Measurements from ENCODE around the gene SLC19A3. TPM values are rescaled to one million over a fixed set of nuclear protein-coding genes. Genes with fewer than 3 reads are reported as not detected.
"Not testable (repeated sequence)": the region's sequence is repeated elsewhere in the genome, so short reads cannot be mapped to it uniquely, and the experiment has no call there.

Gene SLC19A3
- total RNA-seq, 2 donors from 2014 or later, result 14.2 to 40.4 TPM

DNA sequence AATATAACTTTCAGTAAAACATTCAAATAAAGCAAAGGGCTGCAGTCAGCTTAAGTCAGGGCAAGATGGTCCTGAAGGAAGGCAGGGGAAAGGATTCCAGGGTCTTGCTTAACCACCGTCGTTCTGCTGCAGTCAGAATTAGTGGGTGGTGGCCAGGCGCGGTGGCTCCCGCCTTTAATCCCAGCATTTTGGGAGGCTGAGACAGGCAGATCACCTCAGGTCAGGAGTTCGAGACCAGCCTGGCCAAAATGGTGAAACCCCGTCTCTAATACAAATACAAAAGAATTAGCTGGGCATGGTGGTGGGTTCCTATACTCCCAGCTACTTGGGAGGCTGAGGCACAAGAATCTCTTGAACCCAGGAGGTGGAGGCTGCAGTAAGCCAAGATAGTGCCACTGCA, 6.8 kb downstream of the SLC19A3 start:
- DNase-seq, result no peak
- intact Hi-C loops (cut with DNase I), result no loop called here
- ATAC-seq, result no peak

DNA sequence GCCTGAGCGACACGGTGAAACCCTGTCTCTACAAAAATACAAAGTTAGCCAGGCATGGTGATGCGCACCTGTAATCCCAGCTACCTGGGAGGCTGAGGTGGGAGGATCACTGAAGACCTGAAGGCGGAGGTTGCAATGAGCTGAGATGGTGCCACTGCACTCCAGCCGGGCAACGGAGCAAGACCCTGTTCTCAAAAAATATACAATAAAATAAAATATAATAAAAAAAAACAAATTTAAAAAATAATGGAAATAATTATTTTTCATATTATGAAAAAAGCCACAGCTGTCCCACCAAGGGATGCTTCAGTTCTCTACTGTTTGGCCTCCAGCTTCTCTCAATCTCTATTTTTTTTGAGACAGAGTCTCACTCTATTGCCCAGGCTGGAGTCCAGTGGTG, 10.4 kb downstream of the SLC19A3 start:
- ATAC-seq (no peak), DNase-seq (no peak)
- intact Hi-C loops (cut with DNase I), result no loop called here

- intact Hi-C loops (cut with DNase I), result no loop called here
- DNase-seq, result no peak
- ATAC-seq, result no peak
Measured at GRCh38 chr2:227706859-227707258, 11.0 kb downstream of the SLC19A3 start.

DNA sequence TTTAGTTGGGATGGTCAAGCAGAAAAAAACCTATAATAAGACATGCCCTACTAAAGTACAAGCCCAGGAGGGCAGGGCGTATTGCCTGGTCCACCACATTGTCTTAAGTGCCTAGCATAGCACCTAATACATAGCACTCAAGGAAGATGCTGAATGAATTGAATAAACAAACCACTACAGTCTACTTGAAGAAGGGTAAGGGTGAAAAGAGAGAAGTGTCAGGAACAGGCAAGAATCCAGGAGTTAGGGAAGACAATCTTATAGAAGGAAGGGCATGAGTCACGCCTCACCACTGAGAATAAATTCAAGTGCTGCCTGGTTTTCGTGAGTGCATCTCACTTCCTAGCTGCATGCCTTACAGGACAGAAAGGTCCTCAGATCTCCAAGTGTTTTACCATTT, 13.9 kb downstream of the SLC19A3 start:
- intact Hi-C loops (cut with DNase I), result no loop called here
- ATAC-seq (peak; percentile 44 to 78), DNase-seq (no peak)

DNA sequence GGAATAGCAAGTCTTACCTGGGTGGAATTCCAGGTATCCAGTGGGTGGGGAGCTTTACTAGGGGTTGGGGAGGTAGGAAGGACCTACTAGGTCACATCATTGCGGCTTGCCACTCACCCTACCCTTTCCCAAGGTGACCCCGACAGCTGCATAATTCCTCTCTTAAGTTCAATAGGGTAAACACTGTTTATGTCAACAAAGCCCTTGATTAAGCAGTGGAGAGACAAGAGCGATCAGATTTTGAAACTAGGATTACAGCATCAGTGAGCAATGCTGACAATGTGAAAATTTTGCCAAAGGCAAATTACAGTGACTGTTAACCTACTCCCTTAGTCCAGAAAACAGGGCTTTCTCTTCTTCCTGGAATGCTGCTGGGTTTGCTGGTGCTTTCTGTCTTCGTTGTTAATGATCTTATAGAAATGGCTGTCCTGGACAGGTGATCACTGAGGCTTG, 14.5 kb downstream of the SLC19A3 start:
- ATAC-seq, result peak; percentile 67 to 88
- no peak for DNase-seq
- intact Hi-C loops (cut with DNase I), result no loop called here

DNA sequence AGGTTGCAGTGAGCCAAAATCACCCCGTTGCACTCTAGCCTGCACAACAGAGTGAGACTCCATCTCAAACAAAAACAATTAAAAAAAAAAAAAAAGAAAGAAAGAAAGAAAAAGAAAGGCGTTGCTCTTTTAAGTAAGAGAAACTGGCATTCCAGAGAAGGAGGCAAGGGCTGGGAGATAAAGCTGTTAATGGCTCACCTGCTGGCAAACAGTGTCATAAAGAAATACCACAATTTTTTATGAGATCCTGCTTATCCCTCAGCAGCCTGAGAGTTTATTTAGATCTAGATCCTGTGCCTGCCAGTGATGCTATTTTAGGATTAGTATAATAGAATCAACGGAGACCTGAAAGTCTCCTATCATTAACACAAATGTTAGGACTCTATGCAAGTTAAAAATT, 16.3 kb downstream of the SLC19A3 start:
- DNase-seq (no peak), ATAC-seq (no peak)
- intact Hi-C loops (cut with DNase I), result no loop called here

DNA sequence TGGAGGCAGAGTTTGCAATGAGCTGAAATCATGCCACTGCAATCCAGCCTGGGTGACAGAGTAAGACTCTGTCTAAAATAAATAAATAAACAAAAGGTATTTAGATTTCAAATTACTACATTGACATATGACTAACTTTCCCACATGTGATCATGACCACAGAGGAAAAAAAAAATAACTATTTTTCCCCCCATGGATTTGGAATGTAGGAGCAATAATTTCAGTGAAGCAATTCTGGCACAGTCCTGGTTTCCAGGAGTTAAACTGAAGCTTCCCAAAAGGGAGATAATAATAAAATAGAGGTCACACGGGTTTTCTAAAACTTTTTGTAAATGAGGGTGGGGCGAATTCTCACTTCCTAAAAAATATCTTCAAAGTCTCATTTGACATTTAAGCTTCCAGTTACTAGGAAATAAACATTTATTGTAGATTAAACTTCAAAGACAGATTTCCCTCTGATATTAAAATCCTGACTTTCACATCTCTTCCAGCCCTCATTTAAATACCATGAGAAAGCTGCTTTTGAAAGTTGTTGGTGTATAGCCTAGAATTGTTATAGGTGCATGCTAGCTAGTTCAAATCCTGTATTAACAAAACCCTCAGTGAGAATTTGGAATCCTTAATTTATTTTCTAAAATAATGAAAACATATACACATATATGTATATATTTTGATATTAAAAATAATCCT, 20.7 kb downstream of the SLC19A3 start:
- ATAC-seq (no peak), DNase-seq (no peak)
- intact Hi-C loops (cut with DNase I), result no loop called here

GRCh38 chr2:227687189-227687588, 30.6 kb downstream of the SLC19A3 start:
- DNase-seq (no peak), ATAC-seq (no peak)
- intact Hi-C loops (cut with DNase I), result no loop called here

GRCh38 chr2:227684258-227684657, 33.6 kb downstream of the SLC19A3 start:
- intact Hi-C loops (cut with DNase I), result no loop called here
- no peak for ATAC-seq

GRCh38 chr2:227677928-227678327, 39.9 kb downstream of the SLC19A3 start:
- intact Hi-C loops (cut with DNase I), result loop anchor here in 1 of 2 donors (10.0 kb wide), 1 partner anchor 77 kb away; no protein-coding TSS in a partner anchor
- DNase-seq (no peak), ATAC-seq (no peak)

More at GRCh38 chr2:227684258-227684657, 33.6 kb downstream of the SLC19A3 start:
- no peak for DNase-seq

- ATAC-seq (peak in 1 of 2 donors; percentile 61), DNase-seq (no peak)
- intact Hi-C loops (cut with DNase I), result loop anchor here in 1 of 2 donors (10.0 kb wide), 1 partner anchor 80 kb away; no protein-coding TSS in a partner anchor
Measured at GRCh38 chr2:227674485-227674884, 43.3 kb downstream of the SLC19A3 start.

- ATAC-seq, DNase-seq: not testable (repeated sequence)
- intact Hi-C loops (cut with DNase I), result loop anchor here in 1 of 2 donors (10.0 kb wide), 1 partner anchor 81 kb away; no protein-coding TSS in a partner anchor
Measured at GRCh38 chr2:227673620-227674019, 44.2 kb downstream of the SLC19A3 start.

DNA sequence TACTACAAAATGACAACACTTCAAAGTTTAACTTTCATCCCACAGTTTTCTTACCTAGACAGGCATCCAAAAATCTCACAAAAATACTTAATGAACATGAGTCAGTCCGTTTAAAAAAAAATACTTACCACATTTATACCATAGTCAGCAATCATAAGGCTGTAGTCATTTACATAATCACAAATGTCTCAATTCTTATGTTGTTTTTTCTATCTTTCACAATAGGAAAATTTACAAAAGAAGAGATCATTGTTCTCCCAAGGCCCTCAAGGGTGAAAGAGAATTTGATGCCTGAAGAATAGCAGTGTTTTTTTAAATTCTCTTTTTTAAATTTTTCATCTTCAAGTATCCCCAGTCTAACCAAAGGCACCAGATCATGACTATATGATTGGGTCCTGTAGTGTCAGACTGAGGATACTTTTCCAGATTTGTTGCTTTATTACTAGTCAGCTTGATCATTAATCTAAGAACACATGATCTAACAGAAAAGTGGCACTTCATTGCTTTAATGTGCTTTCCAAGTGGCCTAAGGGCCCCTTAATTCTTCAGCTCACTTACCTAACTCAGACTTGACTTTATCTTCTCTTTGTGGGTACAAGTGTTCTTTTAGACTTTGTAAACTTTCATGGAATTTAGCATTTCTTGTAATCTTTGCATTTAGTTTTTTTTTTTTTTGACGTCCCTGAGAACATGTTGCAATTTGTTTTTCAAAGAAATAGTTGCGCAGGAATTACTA, 46.5 kb downstream of the SLC19A3 start:
- intact Hi-C loops (cut with DNase I), result loop anchor here in 1 of 2 donors (10.0 kb wide), 1 partner anchor 83 kb away; no protein-coding TSS in a partner anchor
- DNase-seq, result no peak
- ATAC-seq, result no peak

GRCh38 chr2:227666631-227667170, 51.1 kb downstream of the SLC19A3 start, which contains the start of gene SCYGR5:
Gene SCYGR5, plus strand, starts transcription at chr2:227666804. Its CDS starts 0 bp downstream, at chr2:227666804.
- DNase-seq; intact Hi-C loops (cut with DNase I); ATAC-seq: not testable (repeated sequence)

DNA sequence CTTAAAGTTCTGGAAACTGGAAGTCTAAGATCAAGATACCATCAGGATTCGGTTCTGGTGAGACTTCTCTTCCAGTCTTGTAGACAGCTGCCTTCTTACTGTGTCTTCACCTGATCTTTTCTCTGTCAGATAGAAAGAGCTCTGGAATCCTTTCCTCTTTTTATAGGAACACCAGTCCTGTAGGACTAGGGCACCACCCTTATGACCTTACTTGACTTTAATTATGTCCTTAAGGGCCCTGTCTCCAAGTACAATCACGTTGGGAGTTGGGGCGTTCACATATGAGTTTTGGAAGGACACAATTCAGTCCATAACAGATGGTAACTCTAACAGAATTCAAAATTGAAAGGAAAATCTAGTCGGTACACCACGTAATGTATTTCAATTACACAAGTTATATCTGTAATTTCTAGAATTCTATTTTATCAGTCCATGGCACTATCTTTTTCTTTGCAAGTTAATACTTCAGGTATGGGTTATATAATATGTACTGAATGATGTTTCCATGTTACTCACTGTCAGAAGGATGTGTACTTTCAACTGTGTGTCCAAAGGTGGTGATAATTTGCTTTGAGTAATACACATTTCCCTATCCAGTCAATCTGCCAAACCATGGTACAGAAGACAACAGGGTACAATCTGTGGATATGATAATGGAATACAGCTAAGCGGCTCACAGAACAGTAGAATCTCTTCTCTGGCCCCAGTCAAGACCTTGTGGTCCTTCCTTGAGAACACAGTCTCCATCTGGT, 52.5 kb downstream of the SLC19A3 start:
- no peak for DNase-seq
- no peak for ATAC-seq
- intact Hi-C loops (cut with DNase I), result no loop called here

GRCh38 chr2:227661827-227662226, 56.0 kb downstream of the SLC19A3 start:
- no peak for DNase-seq
- ATAC-seq, result no peak
- intact Hi-C loops (cut with DNase I), result loop anchor here in 1 of 2 donors (5.0 kb wide), 1 partner anchor 105 kb away; no protein-coding TSS in a partner anchor

DNA sequence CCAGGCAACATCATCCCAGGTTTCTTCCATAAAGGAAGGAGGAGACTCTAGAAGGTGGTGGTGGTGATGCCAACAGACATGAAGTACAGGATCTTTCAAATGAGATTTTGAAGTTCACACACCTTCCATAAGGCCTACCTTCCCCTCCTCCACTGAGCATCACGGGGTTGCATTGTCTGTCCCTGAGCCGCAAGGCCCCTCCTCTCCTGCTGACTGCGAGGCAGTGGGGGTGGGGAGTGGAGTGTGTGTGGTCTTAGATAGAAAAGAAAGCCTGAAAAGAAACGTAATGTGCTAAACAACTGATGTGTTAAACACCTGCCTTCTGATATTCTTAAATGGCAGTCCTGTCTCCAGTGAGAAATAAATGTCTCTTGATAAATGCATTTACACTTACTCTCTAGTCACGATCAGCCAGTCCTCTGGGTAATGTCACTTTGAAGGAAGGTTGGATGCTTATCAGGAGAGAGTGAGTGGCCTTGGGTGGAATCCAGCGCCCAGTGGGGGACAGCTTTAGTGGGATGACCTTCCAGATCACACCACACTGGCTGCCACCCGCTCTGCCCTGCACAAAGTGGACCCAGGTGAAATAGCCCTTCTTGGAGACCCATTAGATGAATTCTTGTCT, 56.7 kb downstream of the SLC19A3 start:
- DNase-seq (no peak), ATAC-seq (peak; percentile 44 to 54)
- intact Hi-C loops (cut with DNase I), result loop anchor here in 1 of 2 donors (5.0 kb wide), 1 partner anchor 106 kb away; no protein-coding TSS in a partner anchor

GRCh38 chr2:227657199-227657845, 60.5 kb downstream of the SLC19A3 start:
- DNase-seq (no peak), ATAC-seq (no peak)
- intact Hi-C loops (cut with DNase I), result no loop called here

All from left cardiac atrium (tissue), 4 donors.